ENCODE data around the gene ZNF678.

GRCh38 chr1:227707846-227708245 is 144.5 kb downstream of the ZNF678 start:
- TF ChIP-seq, protein P1, sequence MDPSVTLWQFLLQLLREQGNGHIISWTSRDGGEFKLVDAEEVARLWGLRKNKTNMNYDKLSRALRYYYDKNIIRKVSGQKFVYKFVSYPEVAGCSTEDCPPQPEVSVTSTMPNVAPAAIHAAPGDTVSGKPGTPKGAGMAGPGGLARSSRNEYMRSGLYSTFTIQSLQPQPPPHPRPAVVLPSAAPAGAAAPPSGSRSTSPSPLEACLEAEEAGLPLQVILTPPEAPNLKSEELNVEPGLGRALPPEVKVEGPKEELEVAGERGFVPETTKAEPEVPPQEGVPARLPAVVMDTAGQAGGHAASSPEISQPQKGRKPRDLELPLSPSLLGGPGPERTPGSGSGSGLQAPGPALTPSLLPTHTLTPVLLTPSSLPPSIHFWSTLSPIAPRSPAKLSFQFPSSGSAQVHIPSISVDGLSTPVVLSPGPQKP (IDR thresholded peaks at IDR 0.05; ENCODE audit: low read depth, low read length), result no peak
- TF ChIP-seq HOXB13 (CRISPR knock-in tag; IDR thresholded peaks at IDR 0.05; ENCODE audit: low read depth), result no peak
